HEK293 (cell line): ENCODE results near the gene UGT3A1.

ENCODE experiments used
- KLF9 ChIP-seq: fragments of 450-650 bp; formaldehyde crosslinking; IDR thresholded peaks from 2 replicates; pipeline ENCODE4 v1.5.1; 2016; ENCODE audit warnings: missing biosample characterization, missing genetic modification characterization, low read depth
- PRDM1 ChIP-seq: fragments of 450-650 bp; formaldehyde crosslinking; IDR thresholded peaks from 2 replicates; pipeline ENCODE4; 2016; ENCODE audit warnings: missing biosample characterization, missing genetic modification characterization
- YY1 ChIP-seq: fragments of 450-650 bp; formaldehyde crosslinking; IDR thresholded peaks from 2 replicates; pipeline ENCODE4 v1.5.1; 2018; ENCODE audit warnings: missing biosample characterization, missing genetic modification characterization
- ZBTB7A ChIP-seq: fragments of 450-650 bp; formaldehyde crosslinking; IDR thresholded peaks from 2 replicates; pipeline ENCODE4 v1.5.1; 2016; ENCODE audit warnings: low read depth, missing biosample characterization, missing genetic modification characterization
- ZBTB8A ChIP-seq: fragments of 450-650 bp; formaldehyde crosslinking; IDR thresholded peaks from 2 replicates; pipeline ENCODE4 v1.5.1; 2016; ENCODE audit warnings: missing biosample characterization, missing genetic modification characterization
- ZNF24 ChIP-seq: fragments of 450-650 bp; formaldehyde crosslinking; IDR thresholded peaks from 2 replicates; pipeline ENCODE4 v1.5.1; 2016; ENCODE audit warnings: missing biosample characterization, missing genetic modification characterization
- TF ChIP-seq, protein P1 (sequence below): fragments of 450-650 bp; formaldehyde crosslinking; IDR thresholded peaks from 2 replicates; pipeline ENCODE4 v1.5.1; 2016; ENCODE audit warnings: missing biosample characterization, missing genetic modification characterization

DNA sequence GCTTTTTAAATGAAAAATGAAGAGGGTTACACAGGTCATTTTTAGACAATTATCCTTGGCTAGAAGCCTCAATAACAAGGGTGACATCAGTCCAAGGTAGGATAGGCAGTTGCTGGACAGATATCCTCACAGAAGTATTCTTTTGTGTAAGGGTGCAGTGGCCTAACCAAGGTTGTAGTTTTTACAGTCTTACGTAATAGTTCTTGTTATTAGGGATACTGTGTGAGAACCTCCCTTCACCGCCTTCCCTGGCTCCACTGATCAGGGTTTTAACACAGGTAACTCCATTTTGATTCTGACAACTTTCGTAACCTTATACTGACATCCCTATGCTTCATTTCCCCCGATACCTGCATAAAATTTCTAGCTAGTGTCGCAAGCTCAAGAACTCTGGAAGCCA is 44.1 kb downstream of the UGT3A1 start:
- TF ChIP-seq KLF9 (tag by site-specific recombination) (no peak), ZNF24 (tag by site-specific recombination) (no peak), PRDM1 (tag by site-specific recombination) (no peak), ZBTB8A (no peak), ZBTB7A (tag by site-specific recombination) (no peak), YY1 (tag by site-specific recombination) (no peak)
- TF ChIP-seq, protein P1, sequence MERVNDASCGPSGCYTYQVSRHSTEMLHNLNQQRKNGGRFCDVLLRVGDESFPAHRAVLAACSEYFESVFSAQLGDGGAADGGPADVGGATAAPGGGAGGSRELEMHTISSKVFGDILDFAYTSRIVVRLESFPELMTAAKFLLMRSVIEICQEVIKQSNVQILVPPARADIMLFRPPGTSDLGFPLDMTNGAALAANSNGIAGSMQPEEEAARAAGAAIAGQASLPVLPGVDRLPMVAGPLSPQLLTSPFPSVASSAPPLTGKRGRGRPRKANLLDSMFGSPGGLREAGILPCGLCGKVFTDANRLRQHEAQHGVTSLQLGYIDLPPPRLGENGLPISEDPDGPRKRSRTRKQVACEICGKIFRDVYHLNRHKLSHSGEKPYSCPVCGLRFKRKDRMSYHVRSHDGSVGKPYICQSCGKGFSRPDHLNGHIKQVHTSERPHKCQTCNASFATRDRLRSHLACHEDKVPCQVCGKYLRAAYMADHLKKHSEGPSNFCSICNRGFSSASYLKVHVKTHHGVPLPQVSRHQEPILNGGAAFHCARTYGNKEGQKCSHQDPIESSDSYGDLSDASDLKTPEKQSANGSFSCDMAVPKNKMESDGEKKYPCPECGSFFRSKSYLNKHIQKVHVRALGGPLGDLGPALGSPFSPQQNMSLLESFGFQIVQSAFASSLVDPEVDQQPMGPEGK (tag by site-specific recombination): no peak
